Measurements from ENCODE around the gene TBC1D7. TPM values are rescaled to one million over a fixed set of nuclear protein-coding genes. Genes with fewer than 3 reads are reported as not detected.

TBC1D7 gene
- total RNA-seq, 1 experiment from 2014 or later: 44.9 TPM

- TF ChIP-seq, protein P1, sequence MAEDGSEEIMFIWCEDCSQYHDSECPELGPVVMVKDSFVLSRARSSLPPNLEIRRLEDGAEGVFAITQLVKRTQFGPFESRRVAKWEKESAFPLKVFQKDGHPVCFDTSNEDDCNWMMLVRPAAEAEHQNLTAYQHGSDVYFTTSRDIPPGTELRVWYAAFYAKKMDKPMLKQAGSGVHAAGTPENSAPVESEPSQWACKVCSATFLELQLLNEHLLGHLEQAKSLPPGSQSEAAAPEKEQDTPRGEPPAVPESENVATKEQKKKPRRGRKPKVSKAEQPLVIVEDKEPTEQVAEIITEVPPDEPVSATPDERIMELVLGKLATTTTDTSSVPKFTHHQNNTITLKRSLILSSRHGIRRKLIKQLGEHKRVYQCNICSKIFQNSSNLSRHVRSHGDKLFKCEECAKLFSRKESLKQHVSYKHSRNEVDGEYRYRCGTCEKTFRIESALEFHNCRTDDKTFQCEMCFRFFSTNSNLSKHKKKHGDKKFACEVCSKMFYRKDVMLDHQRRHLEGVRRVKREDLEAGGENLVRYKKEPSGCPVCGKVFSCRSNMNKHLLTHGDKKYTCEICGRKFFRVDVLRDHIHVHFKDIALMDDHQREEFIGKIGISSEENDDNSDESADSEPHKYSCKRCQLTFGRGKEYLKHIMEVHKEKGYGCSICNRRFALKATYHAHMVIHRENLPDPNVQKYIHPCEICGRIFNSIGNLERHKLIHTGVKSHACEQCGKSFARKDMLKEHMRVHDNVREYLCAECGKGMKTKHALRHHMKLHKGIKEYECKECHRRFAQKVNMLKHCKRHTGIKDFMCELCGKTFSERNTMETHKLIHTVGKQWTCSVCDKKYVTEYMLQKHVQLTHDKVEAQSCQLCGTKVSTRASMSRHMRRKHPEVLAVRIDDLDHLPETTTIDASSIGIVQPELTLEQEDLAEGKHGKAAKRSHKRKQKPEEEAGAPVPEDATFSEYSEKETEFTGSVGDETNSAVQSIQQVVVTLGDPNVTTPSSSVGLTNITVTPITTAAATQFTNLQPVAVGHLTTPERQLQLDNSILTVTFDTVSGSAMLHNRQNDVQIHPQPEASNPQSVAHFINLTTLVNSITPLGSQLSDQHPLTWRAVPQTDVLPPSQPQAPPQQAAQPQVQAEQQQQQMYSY (CRISPR knock-in tag; IDR thresholded peaks at IDR 0.05): no peak
- no peak for TF ChIP-seq TEAD4 (CRISPR knock-in tag; IDR thresholded peaks at IDR 0.05)
- TF ChIP-seq ZMAT4 (CRISPR knock-in tag; IDR thresholded peaks at IDR 0.05): no peak
- TF ChIP-seq RELA (CRISPR knock-in tag; IDR thresholded peaks at IDR 0.05; ENCODE audit: borderline replicate concordance): no peak
Observed at GRCh38 chr6:13352165-13352564, 23.8 kb upstream of the TBC1D7 start (continued).

DNA sequence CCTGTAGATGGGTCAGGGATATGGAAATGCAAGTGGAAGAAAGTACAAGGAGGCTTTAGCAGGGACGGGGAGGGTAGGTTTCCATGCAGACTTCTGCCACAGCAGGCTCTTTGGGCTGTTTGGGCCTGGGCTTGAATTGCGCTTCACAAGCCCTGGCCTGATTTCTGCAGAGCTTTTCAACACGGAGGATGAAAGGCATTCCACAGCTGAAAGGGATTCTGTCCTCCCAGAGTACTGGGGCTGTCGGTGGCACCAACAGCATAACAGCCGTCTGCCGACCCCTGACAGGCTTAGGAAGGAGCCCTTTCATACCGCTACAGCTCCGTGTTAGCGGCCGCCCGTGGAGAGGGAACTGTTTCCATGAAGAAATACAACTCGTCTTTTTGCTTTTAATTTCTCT is 22.9 kb upstream of the TBC1D7 start:
- DNase-seq (ENCODE audit: low spot score) (no peak), ATAC-seq (peak; percentile 80)
- Mint-ChIP-seq H3K9me3 (no peaks in the 10 kb centered on the region), H3K4me1 (peaks cover 23% of the 10 kb centered on the region), H3K4me3 (no peak overlapping the region), H3K27me3 (ENCODE audit: low read depth) (no peaks in the 10 kb centered on the region; the same call in 1 of the 2 replicates), H3K36me3 (no peaks in the 10 kb centered on the region), H3K27ac (no peak overlapping the region)
- ChIA-PET POLR2A (interaction anchor here (0.6 to 1.0 kb wide), 2 partner anchors 135 to 224 kb away, joined by 3 read pairs; no protein-coding TSS in a partner anchor), CTCF (interaction anchor here (1.0 to 1.2 kb wide), 2 partner anchors 9 to 14 kb away, joined by 3 to 6 read pairs; no protein-coding TSS in a partner anchor)
- TF ChIP-seq GRHL2 (CRISPR knock-in tag; IDR thresholded peaks at IDR 0.05; ENCODE audit: insufficient replicate concordance, severe bottlenecking) (no peak), OVOL2 (CRISPR knock-in tag; IDR thresholded peaks at IDR 0.05; ENCODE audit: borderline replicate concordance) (no peak), NFE2L1 (CRISPR knock-in tag; IDR thresholded peaks at IDR 0.05) (no peak), ELF4 (CRISPR knock-in tag; IDR thresholded peaks at IDR 0.05; ENCODE audit: low read depth) (no peak), TP53 (CRISPR knock-in tag; IDR thresholded peaks at IDR 0.05) (no peak), RELA (CRISPR knock-in tag; IDR thresholded peaks at IDR 0.05; ENCODE audit: borderline replicate concordance) (no peak), ZMAT4 (CRISPR knock-in tag; IDR thresholded peaks at IDR 0.05) (no peak), GTF2I (CRISPR knock-in tag; conservative IDR thresholded peaks at IDR 0.05) (no peak), ZSCAN18 (CRISPR knock-in tag; IDR thresholded peaks at IDR 0.05) (no peak), FOXP1 (CRISPR knock-in tag; IDR thresholded peaks at IDR 0.05; ENCODE audit: borderline replicate concordance) (no peak), SP1 (CRISPR knock-in tag; conservative IDR thresholded peaks at IDR 0.05) (no peak)
- TF ChIP-seq, protein P2, sequence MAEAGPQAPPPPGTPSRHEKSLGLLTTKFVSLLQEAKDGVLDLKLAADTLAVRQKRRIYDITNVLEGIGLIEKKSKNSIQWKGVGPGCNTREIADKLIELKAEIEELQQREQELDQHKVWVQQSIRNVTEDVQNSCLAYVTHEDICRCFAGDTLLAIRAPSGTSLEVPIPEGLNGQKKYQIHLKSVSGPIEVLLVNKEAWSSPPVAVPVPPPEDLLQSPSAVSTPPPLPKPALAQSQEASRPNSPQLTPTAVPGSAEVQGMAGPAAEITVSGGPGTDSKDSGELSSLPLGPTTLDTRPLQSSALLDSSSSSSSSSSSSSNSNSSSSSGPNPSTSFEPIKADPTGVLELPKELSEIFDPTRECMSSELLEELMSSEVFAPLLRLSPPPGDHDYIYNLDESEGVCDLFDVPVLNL (CRISPR knock-in tag; IDR thresholded peaks at IDR 0.05; ENCODE audit: borderline replicate concordance, low read depth): no peak
- TF ChIP-seq, protein P3, sequence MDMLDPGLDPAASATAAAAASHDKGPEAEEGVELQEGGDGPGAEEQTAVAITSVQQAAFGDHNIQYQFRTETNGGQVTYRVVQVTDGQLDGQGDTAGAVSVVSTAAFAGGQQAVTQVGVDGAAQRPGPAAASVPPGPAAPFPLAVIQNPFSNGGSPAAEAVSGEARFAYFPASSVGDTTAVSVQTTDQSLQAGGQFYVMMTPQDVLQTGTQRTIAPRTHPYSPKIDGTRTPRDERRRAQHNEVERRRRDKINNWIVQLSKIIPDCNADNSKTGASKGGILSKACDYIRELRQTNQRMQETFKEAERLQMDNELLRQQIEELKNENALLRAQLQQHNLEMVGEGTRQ (CRISPR knock-in tag; IDR thresholded peaks at IDR 0.05): no peak
- TF ChIP-seq, protein P4, sequence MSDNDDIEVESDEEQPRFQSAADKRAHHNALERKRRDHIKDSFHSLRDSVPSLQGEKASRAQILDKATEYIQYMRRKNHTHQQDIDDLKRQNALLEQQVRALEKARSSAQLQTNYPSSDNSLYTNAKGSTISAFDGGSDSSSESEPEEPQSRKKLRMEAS (CRISPR knock-in tag; IDR thresholded peaks at IDR 0.05): no peak
- TF ChIP-seq, protein P5, sequence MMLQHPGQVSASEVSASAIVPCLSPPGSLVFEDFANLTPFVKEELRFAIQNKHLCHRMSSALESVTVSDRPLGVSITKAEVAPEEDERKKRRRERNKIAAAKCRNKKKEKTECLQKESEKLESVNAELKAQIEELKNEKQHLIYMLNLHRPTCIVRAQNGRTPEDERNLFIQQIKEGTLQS (CRISPR knock-in tag; conservative IDR thresholded peaks at IDR 0.05): no peak
- TF ChIP-seq, protein P6, sequence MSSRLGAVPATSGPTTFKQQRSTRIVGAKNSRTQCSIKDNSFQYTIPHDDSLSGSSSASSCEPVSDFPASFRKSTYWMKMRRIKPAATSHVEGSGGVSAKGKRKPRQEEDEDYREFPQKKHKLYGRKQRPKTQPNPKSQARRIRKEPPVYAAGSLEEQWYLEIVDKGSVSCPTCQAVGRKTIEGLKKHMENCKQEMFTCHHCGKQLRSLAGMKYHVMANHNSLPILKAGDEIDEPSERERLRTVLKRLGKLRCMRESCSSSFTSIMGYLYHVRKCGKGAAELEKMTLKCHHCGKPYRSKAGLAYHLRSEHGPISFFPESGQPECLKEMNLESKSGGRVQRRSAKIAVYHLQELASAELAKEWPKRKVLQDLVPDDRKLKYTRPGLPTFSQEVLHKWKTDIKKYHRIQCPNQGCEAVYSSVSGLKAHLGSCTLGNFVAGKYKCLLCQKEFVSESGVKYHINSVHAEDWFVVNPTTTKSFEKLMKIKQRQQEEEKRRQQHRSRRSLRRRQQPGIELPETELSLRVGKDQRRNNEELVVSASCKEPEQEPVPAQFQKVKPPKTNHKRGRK (CRISPR knock-in tag; IDR thresholded peaks at IDR 0.05; ENCODE audit: borderline replicate concordance): no peak

All from WTC11 (cell line).